Mucosa of rectum (tissue), 2 donors: ENCODE measurements around the gene SEMA6C.

ENCODE experiments used
- H3K27ac ChIP-seq, 2 donors: one replicate each; pipeline ENCODE4 v1.7.0; 2013; ENCODE audit warnings: inconsistent platforms in 2 of 2, low read depth in 2 of 2, low read length in 2 of 2
- H3K27me3 ChIP-seq, 2 donors: one replicate each; pipeline ENCODE4 v1.7.0; 2013; ENCODE audit warnings: low read length in 2 of 2; ENCODE audit not compliant: control insufficient read depth in 2 of 2, insufficient read depth in 2 of 2
- H3K36me3 ChIP-seq, 2 donors: one replicate each; pipeline ENCODE4 v1.7.0; 2013; ENCODE audit warnings: low read length in 2 of 2; ENCODE audit not compliant: control insufficient read depth in 2 of 2, insufficient read depth in 2 of 2
- H3K4me1 ChIP-seq, 2 donors: one replicate each; pipeline ENCODE4 v1.7.0; 2013; ENCODE audit warnings: low read length in 2 of 2, mild to moderate bottlenecking in 1 of 2; ENCODE audit not compliant: control insufficient read depth in 2 of 2, insufficient read depth in 2 of 2
- H3K4me3 ChIP-seq, 2 donors: one replicate each; pipeline ENCODE4 v1.7.0; 2013; ENCODE audit warnings: low read length in 2 of 2
- H3K9ac ChIP-seq, 2 donors: one replicate each; pipeline ENCODE4 v1.7.0; 2013; ENCODE audit warnings: low read length in 2 of 2, low read depth in 1 of 2, mild to moderate bottlenecking in 1 of 2
- H3K9me3 ChIP-seq, 2 donors: one replicate each; pipeline ENCODE4 v1.7.0; 2013; ENCODE audit warnings: low read length in 2 of 2; ENCODE audit not compliant: control insufficient read depth in 2 of 2
- donor health status: healthy.
- donor health status: Normal muscosa, but diverticular disease.

The SEMA6C gene

DNA sequence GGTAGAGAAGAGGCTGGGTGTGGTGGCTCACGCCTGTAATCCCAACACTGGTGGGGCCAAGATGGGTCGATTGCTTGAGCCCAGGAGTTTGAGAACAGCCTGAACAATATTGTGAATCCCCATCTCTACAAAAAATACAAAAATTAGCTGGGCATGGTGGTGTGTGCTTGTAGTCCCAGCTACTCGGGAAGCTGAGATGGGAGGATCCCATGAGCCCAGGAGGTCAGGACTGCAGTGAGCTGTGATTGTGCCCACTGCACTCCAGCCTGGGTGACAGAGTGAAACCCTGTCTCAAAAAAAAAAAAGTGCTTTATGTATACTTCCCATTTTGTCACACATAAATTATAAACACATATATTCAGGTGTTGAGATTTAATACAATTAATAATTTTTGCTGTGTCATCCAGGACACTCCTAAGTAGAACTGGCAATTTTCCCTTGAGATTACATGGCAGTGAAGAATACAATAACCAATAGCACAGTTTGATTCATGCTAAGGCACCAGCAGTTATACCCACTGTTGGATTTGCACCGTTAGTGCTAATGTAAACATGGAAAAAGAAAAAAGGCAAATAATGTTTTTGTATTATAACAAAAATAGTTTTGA lies 60.4 kb downstream of the SEMA6C start:
- Histone ChIP-seq H3K9ac (no peak overlapping the region), H3K9me3 (no peaks in the 10 kb centered on the region), H3K4me1 (no peaks in the 10 kb centered on the region), H3K27ac (no peak overlapping the region), H3K36me3 (no peaks in the 10 kb centered on the region), H3K4me3 (no peak overlapping the region), H3K27me3 (no peaks in the 10 kb centered on the region)
